Hematopoietic multipotent progenitor cell treated with erythropoietin and hydrocortisone succinate and interleukin-3 and kit ligand, for 4 days (in vitro differentiated cells): ENCODE results near the gene MINK1.
"Not testable (repeated sequence)": the region's sequence is repeated elsewhere in the genome, so short reads cannot be mapped to it uniquely, and the experiment has no call there.

Source experiments
- DNase-seq: peaks from one replicate; pipeline ENCODE4 v3.0.0-alpha.2; 2015

The MINK1 gene

GRCh38 chr17:4900231-4901107, 67.3 kb downstream of the MINK1 start:
- peak; percentile 59 for DNase-seq

- DNase-seq = no peak
Observed at GRCh38 chr17:4901108-4901647, 68.0 kb downstream of the MINK1 start.

GRCh38 chr17:4901648-4902344, 68.7 kb downstream of the MINK1 start:
- DNase-seq = peak; percentile 64

- no peak for DNase-seq
Observed at GRCh38 chr17:4902540-4902939, 69.4 kb downstream of the MINK1 start.

DNA sequence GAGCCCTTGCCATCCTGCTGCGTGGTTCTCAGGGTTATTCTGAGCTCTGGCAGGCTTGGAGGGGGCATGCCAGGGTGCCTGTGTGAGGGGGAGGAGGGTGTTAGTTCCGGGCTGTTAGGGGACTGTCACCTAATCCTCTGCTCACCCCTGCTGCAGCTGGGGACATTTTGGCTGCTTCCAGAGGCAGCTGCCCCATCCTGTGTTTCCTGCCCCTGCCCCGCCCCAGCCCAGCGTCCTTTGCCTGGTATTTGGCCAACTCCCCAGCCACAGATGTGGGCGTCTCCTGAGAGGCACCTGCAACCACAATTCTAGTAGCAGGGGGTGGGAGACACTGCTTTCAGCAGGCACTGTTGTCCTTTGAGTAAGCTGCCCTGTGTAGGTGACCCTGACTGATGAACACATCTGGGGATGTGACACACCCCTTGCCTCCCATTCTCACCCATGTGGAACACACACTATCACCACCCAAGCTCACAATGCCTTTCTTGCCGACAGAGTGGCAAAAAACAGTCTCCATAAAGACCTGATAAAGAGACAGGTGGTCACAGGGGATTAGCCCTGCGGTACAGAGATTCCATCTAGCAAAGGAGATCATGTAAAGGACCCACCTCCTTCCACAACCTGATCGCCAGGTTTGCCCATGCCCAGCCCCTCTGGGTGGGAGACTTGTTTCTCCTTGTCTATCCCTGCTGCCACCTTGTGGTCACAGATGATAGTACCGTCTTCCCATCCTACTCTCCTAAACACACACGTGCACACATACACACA, 70.1 kb downstream of the MINK1 start, which contains the start of gene CHRNE:
CHRNE (minus strand) TSS at position 48 of the 768 bp plus-strand sequence; CDS start at position 13, 35 bp downstream.
- DNase-seq = peak; percentile 89

DNA sequence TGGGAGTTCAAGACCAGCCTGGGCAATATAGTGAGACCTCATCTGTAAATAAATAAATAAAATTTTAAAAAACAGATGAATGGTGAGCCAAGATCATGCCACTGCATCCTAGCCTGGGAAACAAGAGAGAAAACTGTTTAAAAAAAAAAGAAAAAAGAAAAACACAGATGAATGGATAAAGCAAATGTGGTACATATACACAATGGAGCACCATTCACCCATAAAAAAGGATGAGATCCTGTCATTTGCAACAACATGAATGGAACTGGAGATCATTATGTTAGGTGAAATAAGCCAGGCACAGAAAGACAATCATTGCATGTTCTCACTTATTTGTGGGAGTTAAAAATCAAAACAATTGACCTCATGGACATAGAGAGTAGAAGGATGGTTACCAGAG, 73.5 kb downstream of the MINK1 start:
- not testable (repeated sequence) for DNase-seq

- DNase-seq = no peak
Observed at GRCh38 chr17:4908301-4908700, 75.2 kb downstream of the MINK1 start.

DNA sequence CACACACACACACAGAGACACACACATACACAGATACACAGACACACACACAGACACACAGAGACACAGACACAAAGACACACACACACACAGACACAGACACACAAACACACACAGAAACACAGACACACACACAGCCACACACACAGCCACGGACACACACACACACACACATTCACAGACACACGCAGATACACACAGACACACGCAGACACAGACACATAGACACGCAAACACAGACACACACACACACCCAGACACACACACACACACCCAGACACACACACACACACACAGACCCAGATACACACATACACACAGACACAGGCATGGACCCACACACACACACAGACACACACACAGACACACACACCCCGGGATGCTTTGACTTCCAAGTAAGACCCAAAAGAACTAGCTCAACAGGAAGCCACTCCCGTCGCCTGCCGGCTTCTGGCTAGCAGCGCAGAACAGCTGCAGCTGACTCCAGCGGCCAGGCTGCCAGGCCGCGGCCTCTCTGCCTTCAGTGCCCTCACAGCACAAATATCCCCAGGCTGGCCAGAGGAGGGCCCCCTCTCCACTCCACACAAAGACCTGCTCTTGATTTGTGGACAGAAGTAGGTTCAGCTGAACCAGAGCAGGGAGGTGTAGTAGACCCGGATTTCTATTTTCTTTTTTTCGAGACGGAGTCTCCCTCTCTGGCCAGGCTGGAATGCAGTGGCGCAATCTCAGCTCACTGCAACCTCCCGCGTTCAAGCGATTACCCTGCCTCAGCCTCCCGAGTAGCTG, 75.8 kb downstream of the MINK1 start:
- peak; percentile 96 for DNase-seq

GRCh38 chr17:4913994-4914393, 80.9 kb downstream of the MINK1 start:
- no peak for DNase-seq

DNA sequence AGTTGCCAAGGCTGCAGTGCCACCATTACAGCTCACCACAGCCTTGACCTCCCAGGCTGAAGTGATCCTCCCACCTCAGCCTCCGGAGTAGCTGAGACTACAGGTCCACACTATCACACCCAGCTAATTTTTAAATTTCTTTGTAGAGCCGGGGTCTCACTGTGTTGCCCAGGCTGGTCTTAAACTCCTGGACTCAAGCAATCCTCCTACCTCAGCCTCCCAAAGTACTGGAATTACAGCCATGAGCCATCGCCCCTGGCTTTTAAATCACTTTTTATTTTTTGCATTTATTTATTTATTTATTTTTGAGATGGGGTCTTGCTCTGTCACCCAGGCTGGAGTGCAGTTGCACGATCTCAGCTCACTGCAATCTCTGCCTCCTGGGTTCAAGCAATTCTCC, 81.4 kb downstream of the MINK1 start:
- not testable (repeated sequence) for DNase-seq

- no peak for DNase-seq
Observed at GRCh38 chr17:4919511-4920047, 86.4 kb downstream of the MINK1 start.

- DNase-seq = peak; percentile 64
Observed at GRCh38 chr17:4920351-4921048, 87.4 kb downstream of the MINK1 start.

DNA sequence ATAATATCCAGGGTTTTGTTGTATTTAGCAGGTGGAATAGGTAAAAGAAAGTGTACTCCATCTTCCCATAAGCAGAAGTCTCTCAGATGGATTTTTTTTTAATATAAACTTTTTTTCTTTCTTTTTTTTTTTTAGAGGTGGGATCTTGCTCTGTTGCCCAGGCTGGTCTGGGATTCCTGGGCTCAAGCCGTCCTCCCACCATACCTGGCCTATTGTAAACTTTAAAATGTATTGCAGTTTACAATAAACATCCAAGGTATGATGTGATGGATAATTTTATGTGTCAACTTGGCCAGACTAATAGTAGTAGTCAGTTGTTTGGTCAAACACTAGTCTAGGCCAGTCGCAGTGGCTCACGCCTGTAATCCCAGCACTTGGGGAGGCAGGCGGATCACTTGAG, 88.2 kb downstream of the MINK1 start:
- no peak for DNase-seq

- not testable (repeated sequence) for DNase-seq
Observed at GRCh38 chr17:4926577-4927335, 93.6 kb downstream of the MINK1 start.

DNA sequence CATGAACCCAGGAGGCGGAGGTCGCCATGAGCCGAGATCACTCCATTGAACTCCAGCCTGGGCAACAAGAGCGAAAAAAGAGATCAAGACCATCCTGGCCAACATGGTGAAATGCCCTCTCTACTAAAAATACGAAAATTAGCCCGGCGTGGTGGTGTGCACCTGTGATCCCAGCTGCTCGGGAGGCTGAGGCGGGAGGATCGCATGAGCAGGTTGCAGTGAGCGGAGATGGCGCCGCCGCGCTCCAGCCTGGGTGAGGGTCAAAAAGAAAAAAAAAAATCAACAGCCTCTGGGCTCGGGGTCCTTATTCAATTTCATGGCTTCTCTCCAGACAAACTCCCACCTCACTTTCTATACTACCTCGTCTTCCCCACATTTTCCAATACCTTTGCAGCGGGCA, 95.7 kb downstream of the MINK1 start:
- no peak for DNase-seq

GRCh38 chr17:4931963-4932362, 98.8 kb downstream of the MINK1 start, which contains the start of gene GP1BA:
Gene GP1BA (plus strand): TSS chr17:4932277. CDS start chr17:4932605, 328 bp downstream.
- DNase-seq = peak; percentile 69

GRCh38 chr17:4932756-4933155, 99.6 kb downstream of the MINK1 start:
- DNase-seq = no peak

DNA sequence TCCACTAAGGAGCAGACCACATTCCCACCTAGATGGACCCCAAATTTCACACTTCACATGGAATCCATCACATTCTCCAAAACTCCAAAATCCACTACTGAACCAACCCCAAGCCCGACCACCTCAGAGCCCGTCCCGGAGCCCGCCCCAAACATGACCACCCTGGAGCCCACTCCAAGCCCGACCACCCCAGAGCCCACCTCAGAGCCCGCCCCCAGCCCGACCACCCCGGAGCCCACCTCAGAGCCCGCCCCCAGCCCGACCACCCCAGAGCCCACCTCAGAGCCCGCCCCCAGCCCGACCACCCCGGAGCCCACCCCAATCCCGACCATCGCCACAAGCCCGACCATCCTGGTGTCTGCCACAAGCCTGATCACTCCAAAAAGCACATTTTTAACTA, 100.5 kb downstream of the MINK1 start:
- DNase-seq = no peak

- peak; percentile 83 for DNase-seq
Observed at GRCh38 chr17:4934173-4934979, 101.2 kb downstream of the MINK1 start.
